ENCODE results near the gene FAP.

FAP gene, protein sequence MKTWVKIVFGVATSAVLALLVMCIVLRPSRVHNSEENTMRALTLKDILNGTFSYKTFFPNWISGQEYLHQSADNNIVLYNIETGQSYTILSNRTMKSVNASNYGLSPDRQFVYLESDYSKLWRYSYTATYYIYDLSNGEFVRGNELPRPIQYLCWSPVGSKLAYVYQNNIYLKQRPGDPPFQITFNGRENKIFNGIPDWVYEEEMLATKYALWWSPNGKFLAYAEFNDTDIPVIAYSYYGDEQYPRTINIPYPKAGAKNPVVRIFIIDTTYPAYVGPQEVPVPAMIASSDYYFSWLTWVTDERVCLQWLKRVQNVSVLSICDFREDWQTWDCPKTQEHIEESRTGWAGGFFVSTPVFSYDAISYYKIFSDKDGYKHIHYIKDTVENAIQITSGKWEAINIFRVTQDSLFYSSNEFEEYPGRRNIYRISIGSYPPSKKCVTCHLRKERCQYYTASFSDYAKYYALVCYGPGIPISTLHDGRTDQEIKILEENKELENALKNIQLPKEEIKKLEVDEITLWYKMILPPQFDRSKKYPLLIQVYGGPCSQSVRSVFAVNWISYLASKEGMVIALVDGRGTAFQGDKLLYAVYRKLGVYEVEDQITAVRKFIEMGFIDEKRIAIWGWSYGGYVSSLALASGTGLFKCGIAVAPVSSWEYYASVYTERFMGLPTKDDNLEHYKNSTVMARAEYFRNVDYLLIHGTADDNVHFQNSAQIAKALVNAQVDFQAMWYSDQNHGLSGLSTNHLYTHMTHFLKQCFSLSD

DNA sequence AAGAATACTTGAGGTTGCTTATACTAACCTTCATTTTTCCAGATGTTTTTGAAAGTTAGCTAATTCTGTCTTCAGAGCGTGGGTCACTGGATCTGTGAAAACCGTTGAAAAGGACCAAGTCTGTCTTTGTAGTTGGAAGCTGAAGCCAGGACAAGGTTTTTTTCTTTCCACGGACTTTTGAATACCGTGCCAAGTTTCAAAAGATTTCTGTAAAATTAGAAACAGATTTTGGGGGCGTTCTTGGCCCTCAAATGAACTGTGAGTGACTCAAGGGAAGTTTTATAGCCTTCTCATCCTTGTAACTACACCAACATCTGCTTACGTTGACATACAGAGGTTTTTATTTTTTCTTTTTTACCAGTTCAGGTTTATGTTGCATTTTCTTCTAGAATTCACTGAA lies at the start of gene FAP:
Gene FAP, minus strand, starts transcription at position 152 of the 400 bp plus-strand sequence. Its CDS starts 118 bp downstream, at position 34.
- DNase-seq = peak; percentile 57

DNA sequence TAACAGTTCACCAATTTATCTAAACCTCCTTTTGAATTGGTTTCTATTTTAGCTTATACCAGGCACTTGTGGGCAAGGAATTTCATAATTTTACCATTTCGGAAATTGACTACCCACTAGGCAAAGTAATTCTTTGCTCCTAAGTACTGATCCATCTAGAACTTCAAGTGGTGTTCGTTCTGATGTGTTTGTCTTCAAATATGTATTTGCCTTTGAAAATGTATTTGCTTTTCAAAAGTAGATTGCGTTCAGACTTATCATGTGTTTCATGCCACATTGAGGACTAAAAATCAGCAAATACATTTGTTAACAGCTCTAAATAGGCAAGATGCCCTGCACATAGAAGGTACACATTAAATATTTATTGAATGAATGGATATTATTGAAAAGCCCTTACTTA lies 48.5 kb upstream of the FAP start:
- no peak for DNase-seq

DNA sequence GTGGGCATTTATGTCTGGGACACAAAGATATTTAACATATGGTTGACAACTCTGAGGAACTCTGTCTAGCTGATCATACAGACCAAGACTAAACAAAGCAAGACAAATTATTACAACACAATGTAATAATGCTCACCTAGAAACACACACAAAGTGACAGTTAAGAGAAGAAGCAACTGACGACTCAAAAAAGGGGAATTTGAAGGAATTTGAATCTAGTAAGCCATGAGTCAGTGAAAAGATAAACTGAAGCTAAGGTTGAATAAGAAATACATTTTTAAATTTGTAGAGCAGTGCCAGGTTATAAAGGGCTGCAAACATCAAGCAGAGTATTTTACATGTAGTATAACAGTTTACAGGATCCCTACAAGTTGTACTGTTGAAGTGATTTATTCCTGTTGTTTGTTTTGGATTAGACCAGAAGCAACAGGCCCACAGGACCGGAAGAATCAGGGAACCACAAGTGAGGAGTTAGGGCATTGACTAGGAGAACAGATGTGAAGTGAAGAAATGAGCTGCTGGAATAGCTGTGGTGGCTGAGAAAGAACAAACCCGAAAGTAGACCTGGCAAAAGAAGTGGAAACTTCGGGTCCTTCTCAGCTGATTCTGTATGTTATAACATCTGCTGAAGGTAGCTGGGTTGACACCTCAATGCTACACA lies 39.6 kb upstream of the FAP start:
- DNase-seq = no peak

DNA sequence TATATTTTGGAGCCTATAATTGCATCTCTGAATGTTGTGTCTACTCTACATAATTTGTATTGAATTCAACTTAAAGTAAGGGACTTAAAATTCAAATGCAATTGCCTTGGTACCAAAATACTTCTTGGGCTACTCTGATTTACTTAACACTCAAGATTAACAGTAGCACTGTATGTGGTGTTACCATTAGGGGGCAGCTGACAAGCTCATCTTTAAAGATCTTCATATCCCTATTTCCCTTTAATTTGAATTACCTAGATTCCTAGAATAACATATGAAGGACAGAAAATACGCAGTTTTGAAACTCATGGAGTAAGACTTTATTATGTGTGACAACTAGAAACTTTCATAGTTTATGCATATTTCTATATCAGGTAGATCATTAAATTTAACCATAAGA lies 37.4 kb upstream of the FAP start:
- DNase-seq = no peak

DNA sequence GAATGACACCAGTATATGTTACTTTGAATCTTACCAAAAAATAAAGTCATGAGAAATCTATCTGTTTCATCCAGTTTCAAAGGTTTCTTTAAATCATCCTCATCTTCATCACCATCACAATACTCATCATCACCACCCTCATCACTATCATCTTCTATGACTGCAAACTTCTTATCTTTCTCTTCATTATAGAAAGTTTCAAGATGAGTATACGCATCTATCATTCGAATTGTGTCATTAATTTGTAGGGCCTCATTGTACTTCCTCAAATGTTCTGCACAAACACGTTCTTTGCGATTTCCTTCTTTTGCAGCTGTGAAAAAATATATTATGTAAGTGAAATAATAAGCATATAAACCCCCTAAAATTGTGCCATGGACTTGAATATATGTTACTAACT lies 34.1 kb upstream of the FAP start:
- no peak for DNase-seq

DNA sequence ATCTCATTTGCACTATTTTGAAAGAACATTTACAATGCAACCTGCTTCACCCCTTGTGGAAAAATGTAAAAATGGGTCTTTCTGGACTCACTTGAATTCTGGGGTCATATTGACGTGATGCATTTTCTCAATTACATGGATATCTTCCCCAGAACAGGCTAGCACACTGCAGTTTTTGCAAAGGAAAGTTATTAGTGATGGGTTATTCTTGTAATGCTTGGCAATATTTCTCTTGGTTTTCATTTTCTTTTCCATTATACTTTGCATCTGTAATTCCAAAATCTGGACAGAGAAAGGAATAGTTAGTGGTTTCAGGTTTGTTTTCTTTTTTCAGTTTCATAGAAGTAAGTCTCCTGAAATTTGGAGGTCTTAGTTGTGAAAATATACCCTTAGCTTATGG lies 24.8 kb upstream of the FAP start:
- no peak for DNase-seq

DNA sequence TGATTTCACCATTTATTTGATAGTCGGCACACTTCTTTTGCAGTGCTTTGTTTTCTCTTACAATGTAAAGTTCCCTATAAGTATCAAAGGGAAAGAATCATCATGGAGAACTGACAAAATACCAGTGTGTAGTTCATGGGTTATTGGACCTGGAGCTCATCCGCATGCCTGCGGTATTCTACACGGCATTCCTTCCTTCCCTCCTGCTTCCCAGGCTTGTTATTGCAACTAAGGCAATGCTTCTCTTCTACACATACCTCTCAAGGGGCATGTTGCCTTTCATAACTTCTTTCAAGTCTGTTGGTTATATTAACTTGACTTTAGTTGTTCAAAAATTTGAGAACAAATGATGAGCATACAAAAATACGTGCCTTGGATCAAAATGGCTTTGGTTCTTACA lies 24.3 kb upstream of the FAP start:
- DNase-seq = no peak

DNA sequence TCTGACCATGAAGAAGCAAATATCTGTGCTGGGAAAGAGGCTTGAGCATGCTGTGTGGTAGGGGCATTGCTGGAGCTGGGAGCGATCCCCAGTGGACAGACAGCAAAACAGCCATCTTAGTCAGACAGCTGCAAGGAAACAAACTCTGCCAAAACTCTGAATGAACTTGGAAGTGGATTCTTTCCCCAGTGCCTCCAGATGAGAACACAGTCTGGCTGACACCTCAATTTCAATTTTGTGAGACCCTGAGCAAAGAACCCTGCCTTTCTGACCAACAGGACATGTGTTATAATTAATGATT lies 23.2 kb upstream of the FAP start:
- DNase-seq = peak; percentile 60

DNA sequence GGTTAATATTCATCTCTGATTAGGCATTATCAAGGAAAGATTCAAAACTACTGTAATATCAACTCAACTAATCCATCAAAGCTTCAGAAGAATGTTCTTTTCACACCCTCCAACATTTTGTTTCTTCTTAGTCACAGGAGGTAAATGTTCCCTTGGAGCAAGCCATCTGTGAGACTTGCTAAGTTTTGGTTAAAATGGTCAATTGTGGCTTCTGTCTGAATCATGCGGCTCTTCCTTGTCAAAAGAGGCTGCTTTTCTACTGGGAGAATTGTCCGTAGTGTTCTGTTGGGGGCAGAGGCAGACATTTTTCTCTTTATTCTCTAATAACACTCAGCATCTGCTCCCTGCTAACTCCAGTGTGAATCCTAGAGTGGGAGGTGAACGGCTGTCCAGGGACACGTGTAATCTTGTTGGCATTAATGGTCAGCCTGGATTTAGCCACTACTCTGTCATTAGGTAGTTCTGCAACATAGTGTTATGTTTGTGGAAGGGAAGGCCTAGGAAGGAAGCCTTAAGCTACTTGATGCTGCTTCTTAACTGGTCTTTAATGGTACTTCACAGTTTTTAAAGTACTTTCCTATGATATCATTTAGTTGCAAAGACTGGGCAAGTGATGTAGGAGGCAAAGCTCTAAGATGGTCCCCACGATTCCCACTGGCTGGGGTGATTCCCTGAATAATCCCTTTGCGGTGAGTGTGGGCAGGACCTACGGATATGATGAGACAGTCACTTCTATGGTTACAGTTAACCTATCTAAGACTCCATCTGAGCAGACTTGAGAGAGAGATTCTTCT lies 22.6 kb upstream of the FAP start:
- DNase-seq = no peak

DNA sequence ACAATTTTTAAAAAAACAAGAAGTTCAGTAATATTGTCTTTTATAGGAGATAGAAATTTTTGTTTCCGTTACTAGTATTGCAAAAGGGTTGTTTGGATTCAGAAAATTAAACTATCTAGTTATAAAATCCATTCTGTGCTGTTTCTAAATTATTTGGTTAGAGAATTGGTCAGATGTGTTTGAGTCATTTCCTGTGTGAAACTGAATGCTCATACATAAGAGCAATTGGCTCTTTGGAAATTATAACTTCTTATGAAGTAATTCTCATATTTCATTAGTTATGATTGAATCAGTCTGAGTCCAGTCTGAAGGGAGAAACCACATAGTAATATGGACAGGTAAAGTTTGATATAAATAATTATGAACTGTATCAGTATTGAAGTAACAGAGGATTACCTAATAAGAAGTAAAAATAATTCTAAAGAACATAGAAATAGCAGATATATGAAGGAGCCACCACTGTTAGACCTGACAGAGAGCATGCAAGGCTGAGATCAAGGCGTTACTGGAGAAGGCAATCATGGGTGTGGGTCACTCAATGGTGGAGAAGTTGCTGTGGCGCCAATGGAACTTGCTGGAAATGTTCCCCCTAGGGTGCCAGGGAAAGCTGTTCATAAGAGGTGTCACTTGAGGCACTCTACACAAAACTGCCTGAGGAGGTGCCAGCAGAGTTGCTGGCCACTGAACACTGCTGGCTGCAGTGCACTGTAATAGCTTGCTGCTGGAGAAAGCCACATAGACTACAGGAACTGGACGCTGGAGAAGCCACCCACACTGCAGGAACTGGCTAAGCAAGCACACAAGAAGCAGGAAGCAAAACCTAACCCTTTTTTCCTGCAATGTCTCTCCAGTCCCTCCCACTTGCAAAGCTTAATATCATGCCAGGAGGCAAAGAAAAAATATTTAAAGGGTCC lies 18.0 kb upstream of the FAP start:
- DNase-seq = peak; percentile 67

DNA sequence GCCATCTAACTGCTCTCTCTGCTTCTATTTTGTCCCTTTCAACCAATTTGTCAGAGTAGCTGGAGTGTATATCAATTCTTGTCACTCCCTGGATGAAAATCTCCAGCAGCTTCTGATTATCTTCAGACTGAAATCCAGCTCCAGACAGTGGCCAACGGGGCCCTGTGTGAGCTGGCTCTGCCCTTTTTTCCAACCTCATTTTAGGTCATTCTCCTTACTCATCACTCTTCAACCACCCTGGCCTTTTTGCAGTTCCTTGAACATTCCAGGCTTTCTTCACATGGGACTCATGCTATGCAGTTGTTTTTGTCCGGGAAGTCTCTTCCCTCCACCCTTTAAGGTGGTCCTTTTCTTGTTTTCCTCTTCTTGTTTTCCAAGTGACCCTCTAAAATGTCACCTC lies 15.4 kb upstream of the FAP start:
- no peak for DNase-seq

DNA sequence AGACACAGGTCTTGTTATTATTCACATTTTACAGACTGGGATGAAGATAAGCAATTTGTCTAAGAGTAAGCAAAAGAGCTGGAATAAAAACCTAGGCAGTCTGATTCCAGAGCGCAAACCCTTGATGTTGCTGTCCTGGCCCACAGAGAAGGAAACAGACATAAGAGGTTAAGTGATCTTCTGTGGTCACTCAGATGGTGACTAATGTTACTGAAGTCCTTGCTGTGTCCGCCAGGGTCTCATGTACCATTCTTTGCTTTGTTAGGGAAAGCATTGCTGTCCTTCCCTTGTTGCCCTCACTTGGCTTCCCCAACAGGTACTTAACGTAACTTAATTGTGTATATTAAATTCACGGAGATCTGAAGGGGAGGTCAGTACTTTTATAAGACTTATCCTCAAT lies 14.9 kb upstream of the FAP start:
- DNase-seq = no peak

DNA sequence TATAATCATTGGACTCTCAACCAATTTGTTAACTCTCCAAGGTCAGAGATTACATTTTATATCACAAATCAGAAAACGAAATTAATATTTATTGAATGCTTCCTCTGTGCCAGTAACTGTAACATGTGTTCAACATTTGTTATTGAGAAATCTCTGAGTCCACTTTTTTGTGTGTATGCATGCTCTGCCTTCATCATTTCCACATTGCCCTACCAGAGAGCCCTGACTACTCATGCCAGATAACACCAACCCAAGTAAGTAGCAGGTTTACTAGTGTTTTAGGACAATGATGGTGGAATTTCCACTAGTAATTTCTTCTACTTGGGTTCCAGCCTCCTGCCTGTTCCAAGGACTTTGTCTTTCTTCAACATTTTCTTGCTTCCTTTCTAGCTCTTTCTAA lies 14.2 kb upstream of the FAP start:
- no peak for DNase-seq

DNA sequence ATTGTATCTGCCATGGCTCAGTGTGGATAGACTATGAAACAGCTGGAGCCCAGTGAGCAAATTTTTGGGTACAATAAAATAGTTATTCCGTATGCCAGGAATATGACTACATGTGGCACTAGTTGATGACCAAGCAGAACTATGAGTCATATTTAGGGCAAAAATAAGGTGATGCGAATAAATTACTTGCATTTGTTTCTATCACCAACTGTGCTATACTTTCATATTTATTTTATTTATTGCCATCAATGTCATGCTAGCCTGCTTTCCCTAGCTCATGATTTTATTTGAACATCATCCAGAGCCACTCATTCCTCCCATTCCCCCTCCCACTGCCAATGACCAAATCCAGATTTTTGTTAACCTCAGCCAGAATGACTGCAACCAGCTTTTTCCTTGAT lies 13.3 kb upstream of the FAP start:
- DNase-seq = no peak

DNA sequence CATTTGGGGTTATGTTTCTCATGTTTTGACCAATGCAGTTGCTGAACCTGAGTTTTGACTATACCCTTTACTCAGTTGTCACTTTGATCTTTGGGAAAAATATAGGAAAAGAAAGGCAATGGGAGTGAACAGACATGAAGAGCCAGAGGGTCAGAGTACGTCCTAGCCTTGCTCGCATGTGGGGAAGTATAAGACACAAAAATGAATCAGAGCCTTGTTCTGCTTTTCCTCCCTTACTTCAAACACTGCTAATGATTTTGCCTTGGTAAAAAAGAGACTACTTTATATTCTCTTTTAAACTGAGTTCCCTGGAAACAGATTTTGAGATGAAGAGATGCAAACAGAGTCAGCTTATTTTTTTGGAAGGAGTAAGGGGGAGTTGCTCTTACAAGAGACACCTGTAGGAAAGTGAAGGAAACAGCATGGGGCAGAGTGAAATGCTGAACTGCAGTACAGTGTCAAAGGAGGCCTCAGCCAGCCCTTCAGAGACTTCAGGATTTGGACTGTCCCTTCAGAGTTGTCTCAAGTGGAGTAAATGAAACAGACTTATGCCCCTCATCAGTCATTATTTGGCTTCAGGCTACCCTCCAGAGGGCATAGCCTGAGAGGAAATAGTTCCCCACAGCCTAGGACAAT lies 11.1 kb upstream of the FAP start:
- DNase-seq = no peak

DNA sequence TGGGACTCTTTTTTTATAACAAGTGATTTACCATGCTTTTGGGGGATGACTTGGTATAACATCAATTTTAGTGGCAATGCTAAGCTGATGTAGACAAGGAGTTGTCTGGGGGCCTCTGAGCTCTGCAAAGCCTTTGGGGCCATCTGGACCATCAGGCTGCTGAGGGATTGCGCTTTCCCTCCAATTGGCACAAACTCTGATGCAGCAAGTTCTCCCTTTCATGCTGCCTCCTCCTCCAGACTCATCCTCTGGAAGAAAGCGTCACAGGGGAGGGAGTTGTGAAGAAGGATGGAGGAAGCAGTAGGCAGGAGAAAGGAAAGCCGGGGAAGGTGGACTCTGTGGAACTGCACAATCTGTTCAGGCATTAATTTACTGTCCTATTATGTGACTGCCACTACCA lies 10.2 kb upstream of the FAP start:
- no peak for DNase-seq

DNA sequence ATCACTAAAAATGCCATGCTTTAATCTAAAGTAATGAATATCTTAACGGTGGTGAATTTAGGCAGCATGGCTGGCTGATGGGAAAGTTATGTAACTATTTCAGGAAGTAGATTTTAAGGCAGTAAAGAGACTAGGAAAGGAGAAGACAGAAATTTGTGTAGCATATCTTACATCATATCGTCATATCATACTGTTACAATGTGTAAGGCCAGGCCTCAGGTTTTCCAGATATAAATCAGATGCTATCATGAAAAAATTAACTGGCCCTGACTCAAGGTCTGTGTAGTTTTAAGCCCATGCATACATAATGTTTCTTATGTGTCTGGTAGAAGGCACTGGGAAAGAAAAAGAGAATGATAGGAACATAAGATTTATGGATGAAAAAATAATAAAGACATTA lies 8.9 kb upstream of the FAP start:
- DNase-seq = no peak

DNA sequence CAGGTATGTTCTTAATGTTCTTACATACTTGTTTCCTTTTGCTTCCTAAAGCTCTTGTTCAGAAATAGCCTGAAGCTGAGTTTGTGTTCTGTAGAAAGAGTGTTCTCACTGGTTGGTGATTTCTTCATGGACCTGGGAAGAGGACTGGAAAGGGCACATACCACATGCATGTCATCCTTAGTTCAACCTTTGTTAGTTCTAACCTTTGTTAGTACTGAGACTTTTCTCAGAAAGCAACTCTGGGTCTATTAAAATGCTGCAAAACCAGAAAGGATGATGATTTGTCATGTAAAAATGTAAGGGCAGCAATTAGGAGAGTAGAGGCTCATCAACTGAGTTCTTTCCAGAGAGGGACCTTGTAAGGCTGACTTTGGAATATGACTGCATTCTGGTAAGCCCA lies 2.5 kb upstream of the FAP start:
- no peak for DNase-seq

DNA sequence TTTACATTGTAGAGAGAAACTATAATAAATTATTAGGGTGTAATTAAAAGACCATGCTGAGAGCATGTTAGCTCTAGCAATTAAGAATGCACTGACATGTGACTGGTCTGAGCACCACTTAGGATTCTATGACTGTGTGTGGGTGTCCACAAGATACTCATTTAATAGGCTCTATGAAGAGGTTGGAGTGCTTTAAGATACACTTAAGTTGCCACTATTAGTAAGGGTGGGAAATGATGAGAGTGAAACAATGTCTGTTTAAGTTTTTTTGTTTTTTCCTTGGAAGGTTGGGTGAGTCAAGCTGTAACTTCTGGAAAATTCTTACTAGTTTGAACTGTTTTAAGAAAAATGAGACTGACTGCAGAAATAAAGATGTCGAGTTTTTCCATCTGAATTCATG lies 1.8 kb upstream of the FAP start:
- DNase-seq = no peak

DNA sequence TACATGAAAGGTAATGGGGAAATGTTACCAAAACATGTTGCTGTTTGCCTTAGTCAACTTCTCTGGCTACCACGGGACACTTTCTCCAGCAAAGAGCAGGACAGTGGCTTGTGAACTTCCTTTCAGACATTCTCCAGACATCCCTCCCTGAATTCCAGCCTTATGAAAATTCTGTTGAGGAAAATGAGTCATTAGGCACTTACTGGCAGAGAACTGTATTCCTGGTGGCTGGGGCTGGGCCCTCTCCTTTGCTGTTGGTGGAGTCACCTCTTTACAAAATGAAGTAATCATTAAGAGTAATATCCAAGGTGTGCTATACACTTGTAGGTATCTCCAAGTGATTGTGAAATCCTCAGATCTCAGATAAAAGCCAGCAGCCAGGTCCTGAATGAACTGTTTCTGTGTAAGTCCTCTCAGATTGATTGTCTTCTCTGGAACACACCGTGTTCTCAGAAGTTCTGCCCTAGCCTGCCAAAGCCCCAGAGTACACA lies 1.3 kb upstream of the FAP start:
- no peak for DNase-seq

DNA sequence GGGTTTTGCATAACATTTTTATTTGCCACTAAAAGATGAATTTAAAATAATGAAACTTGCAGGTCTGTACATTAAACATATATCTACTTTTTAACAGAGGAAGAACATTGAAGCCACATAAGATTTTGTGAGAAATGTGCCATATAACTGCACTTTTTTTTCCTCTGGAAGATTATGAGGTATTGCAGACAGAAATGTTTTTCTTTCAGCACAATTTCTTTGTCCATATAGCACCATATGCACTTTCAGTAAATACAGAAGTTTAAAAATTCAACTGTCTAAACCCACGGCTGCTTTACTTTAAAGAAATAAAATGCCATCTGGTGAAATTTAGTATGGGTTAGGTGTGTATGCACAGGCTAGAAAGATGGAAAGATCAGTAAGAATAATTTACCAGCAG lies 470 bp upstream of the FAP start:
- no peak for DNase-seq
